ENCODE results near the gene HEATR5A.
A peak's percentile ranks its signal among the peaks of the same experiment; 100 is the strongest.
"Not testable (repeated sequence)": the region's sequence is repeated elsewhere in the genome, so short reads cannot be mapped to it uniquely, and the experiment has no call there.

The HEATR5A gene

GRCh38 chr14:31420319-31421111 lies at the start of gene HEATR5A:
TSS of gene HEATR5A (minus strand) at chr14:31420550. CDS start at chr14:31402975, 17,575 bp downstream.
- DNase-seq: peak; percentile 94

GRCh38 chr14:31466554-31466953 lies 46.2 kb upstream of the HEATR5A start:
- no peak for DNase-seq

GRCh38 chr14:31465111-31465510 lies 44.8 kb upstream of the HEATR5A start:
- no peak for DNase-seq

GRCh38 chr14:31462450-31462849 lies 42.1 kb upstream of the HEATR5A start:
- DNase-seq: not testable (repeated sequence)

GRCh38 chr14:31461545-31461944 lies 41.2 kb upstream of the HEATR5A start:
- no peak for DNase-seq

GRCh38 chr14:31457665-31458659 lies 37.6 kb upstream of the HEATR5A start:
- no peak for DNase-seq

GRCh38 chr14:31456841-31457664 lies 36.7 kb upstream of the HEATR5A start, which contains the start of gene DTD2:
TSS of gene DTD2 (minus strand) at chr14:31457506. CDS start at chr14:31457393, 113 bp downstream.
- peak; percentile 93 for DNase-seq

GRCh38 chr14:31449971-31450610 lies 29.7 kb upstream of the HEATR5A start:
- DNase-seq: no peak

- DNase-seq: no peak
Measured at GRCh38 chr14:31449136-31449535, 28.8 kb upstream of the HEATR5A start.

GRCh38 chr14:31445703-31446102 lies 25.4 kb upstream of the HEATR5A start:
- no peak for DNase-seq

GRCh38 chr14:31442284-31442683 lies 21.9 kb upstream of the HEATR5A start:
- DNase-seq: no peak

GRCh38 chr14:31441273-31442111 lies 21.1 kb upstream of the HEATR5A start:
- no peak for DNase-seq

GRCh38 chr14:31440280-31440679 lies 19.9 kb upstream of the HEATR5A start:
- no peak for DNase-seq

GRCh38 chr14:31439561-31439960 lies 19.2 kb upstream of the HEATR5A start:
- DNase-seq: no peak

- DNase-seq: not testable (repeated sequence)
Measured at GRCh38 chr14:31437045-31437691, 16.8 kb upstream of the HEATR5A start.

GRCh38 chr14:31435276-31435675 lies 14.9 kb upstream of the HEATR5A start:
- no peak for DNase-seq

GRCh38 chr14:31430634-31431264 lies 10.4 kb upstream of the HEATR5A start:
- DNase-seq: no peak

- no peak for DNase-seq
Measured at GRCh38 chr14:31429791-31430190, 9.4 kb upstream of the HEATR5A start.

- DNase-seq: no peak
Measured at GRCh38 chr14:31428011-31428410, 7.7 kb upstream of the HEATR5A start.

- no peak for DNase-seq
Measured at GRCh38 chr14:31426663-31427062, 6.3 kb upstream of the HEATR5A start.

Measured in stimulated activated CD4-positive, alpha-beta T cell treated with anti-CD3 and anti-CD28 coated beads, Interleukin-15, amount 100 ng/mL, for 24 hours (primary cell).